ENCODE measurements around the gene RSPH1.

RSPH1 gene

DNA sequence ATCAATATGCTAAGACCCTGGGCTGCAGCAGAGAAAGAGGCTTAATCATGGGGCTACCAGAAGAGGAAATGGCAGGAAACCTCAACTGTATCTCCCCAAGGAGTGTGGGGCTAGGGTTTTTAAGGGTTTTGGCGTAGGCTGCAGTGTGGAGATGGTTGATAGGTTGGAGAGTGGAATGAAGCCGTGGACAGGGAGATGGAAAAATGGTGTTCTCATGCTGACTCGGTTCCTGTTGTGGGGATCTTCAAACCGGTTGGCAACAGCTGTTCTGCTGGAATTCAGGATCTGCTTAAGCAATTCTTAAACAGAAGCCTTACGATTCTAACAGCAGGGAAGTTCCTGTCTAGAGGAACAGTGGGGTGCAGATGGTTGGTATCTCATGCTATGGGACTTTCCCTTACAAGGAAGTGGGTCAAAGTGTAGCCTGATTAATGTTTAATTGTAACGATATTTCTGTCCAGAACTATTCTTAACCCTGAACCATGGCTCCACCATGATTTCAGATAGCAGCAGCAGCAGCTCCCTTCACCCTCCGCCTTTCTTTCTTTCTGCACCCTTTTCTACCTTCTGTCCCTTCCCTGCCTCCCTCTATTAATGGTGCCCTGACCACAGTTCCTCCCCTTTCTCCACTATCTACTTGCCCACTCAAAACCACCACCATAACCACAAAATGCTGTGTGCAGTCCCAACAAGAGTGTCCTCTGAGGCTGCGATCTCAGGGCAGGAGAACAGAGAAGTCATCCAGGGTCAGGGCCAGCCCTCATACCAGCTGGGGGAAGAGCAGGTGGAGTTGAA is 30.8 kb downstream of the RSPH1 start:
- DNase-seq (ENCODE audit: low spot score) = no peak

DNA sequence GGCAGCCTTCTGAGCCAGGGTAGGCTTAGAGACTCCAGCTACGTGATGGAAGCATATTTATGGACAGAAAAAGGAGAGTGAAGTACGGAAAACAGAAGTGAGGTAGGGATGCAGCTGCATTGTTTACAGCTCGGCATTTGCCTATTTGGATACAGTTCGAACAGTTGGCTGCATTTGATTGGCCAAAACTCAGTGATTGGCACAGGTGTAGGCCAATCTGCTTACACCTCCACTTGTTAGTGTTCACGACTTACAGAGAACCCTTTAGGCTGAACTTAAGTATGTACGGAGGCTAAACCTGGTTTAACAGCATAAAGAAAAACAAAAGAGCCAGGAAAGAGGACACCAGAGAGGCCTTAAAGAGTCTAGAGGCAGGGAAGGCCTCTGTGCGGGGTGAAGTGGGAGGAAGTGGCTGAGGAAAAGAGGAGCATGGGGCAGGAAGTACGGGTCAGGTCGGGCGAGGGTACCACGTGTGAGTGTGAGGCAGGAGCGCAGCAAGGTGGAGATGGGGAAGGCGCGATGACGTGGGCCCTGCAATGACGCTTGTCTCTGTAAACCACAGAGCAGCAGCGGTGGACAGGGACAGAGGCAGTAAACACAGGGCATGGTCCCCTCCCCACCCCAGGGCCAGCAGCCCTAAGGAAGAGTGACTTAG is 32.0 kb downstream of the RSPH1 start:
- peak; percentile 45 for DNase-seq (ENCODE audit: low spot score)

GRCh38 chr21:42461881-42462877 is 33.8 kb downstream of the RSPH1 start:
- no peak for DNase-seq (ENCODE audit: low spot score)

DNA sequence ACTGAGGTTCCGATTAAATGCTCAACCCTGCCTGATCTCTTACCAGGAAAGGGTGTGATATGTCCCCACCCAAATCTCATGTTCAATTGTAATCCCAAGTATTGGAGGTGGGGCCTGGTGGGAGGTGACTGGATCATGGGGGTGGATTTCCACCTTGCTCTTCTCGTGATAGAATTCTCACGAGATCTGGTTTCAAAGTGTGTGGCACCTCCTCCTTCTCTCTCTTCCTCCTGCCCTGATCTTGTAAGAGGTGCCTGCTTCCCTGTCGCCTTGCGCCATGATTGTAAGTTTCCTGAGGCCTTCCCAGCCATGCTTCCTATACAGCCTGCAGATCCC is 34.9 kb downstream of the RSPH1 start:
- DNase-seq (ENCODE audit: low spot score) = no peak

DNA sequence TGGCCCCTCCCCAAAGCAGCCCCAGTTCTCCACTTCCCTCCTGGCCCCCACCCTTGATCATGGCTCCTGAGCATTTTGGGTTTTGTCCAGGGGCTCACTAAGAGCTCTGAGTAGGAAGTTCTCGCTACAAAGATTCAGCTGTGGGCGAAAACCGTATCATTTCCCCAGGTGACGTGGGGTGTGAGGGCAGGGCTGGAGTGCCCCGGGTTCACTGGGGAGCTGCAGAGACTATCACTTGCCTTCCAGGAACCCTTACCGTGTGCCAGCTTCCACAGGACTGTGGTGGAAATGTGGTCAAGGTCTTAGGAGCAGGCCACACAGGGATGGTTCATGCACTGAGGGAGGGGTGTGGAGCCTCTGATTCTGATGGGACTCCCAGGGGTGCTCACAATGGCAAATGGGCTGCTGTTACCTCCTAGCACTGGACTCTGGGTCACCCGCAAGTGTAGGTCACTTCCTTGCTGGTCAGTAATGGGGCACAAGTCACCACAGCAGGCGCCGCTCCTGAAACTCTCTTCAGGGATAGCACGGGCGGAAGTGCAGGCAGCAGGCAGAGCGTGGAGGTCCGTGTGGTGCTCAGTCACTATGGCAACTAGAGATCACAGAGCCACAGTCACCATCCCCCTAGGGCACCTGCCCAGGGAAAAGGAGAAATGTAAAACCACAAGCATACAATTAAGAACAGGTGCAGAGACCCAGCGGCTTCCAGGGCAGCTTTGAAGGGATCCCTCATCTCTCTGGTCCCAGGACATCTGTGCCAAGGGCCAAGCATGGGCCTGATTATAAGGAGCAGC is 35.4 kb downstream of the RSPH1 start:
- no peak for DNase-seq (ENCODE audit: low spot score)

DNA sequence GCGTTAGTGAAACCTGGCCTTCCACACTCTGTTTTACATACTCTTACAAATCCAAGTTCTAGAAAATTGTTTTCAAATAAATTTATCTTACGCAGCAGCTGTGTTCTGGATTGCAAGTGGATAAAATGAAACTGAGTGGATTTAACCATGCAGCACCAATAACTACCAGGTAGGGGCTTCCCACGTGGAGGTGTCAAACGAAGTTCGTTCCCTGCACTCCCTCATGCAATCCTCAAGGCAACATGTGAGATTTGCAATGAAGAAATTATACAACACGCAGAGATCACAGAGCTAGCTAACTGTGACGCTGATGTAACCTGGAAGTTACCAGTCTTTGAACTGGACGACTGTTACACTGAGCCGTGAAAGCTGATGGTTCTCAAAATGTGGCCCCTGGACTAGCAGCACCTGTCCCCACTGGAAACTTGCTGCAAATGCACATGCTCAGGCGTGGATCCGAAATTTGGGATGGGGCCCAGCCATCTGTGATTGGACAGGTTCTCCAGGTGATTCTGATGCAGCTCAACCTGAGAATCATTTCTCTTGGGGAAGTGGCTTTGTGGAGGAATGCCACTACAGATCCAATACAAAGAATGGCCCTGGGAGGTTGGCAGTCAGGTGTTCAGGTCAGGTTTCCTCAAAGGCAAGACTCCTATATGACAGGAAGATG is 36.3 kb downstream of the RSPH1 start:
- no peak for DNase-seq (ENCODE audit: low spot score)

DNA sequence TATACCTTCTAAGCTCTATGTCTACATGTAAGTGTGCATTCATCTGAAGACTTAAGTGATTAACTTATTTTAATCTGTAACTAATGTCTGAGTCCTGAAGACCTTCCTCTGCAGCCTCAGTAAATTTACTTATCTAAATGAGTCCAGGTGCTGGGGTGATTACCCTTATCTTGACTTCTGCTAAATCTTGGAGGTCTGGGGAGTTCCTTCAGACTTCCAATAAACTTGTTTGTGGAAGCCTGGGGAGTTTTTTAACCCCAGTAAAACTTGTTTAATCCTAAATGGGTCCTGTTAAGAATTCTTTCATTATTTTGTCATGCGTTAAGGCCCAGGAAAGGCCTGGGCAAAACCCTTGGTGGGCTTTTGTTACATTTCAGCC is 37.0 kb downstream of the RSPH1 start:
- no peak for DNase-seq (ENCODE audit: low spot score)

GRCh38 chr21:42456457-42456856 is 39.6 kb downstream of the RSPH1 start:
- no peak for DNase-seq (ENCODE audit: low spot score)

- no peak for DNase-seq (ENCODE audit: low spot score)
Observed at GRCh38 chr21:42455754-42456440, 40.1 kb downstream of the RSPH1 start.

DNA sequence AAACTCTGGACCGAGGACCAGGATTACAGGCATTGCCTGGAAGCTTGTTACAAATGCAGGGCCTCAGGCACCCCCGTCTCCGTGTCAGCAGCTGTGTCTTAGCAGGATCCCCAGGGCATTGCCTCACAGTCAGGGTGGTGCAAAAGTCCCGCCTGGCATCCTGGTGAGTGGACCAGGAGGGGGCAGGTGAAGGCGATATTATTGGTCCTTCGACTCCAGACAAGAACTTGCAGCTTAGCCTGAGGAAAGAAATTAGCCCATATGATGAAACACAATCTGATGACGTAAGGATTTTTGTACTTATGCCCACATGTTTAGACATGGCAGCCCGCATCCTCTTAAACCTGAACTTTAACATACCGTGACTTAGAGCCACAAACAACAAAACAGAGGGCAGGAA is 40.8 kb downstream of the RSPH1 start:
- no peak for DNase-seq (ENCODE audit: low spot score)

DNA sequence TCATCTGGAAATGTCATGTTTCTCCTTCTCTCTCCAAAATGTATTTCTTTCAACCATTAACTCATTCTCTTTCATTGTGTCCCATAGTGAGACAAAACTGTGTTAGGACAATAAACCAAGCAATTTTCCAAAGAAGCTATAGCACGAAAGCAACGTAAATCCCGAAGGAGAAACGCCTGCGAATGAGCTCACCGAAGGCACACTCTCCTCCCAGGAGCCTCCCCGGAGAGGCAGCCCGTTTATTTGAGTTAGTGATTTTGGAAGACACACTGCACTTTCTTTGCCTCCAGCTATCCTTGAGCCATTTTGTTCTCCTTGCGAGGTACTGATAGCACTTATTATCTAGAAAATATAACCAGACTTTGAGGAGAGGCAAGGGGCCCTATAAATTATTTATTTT is 41.2 kb downstream of the RSPH1 start:
- DNase-seq (ENCODE audit: low spot score) = no peak

DNA sequence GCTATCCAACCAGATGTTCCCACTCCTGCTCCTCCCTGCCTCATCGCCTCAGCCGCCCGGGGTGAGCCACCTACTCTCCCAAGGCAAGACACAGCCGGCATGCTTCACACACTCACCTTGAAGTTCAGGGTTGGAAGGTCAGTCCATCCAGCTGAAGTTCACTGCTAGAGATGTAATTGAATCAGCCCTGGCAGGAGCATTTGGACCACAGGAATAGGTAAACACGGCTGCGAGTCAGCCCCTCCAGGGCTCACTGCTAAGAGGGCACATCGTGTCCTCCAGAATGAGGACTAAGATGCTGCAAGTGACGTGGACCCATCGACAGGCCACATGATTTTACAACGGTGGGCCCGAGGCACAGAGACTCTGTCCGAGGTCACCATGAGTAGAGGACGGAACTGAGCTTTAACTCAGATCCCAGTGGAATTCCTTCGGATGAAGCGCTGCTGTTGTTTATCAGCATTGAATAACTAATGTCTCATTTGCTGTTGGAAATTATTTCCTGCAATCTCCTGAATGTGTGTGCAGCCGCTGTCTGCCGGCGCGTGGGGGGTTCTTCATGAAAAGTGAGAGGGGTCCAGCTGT is 41.9 kb downstream of the RSPH1 start:
- no peak for DNase-seq (ENCODE audit: low spot score)

DNA sequence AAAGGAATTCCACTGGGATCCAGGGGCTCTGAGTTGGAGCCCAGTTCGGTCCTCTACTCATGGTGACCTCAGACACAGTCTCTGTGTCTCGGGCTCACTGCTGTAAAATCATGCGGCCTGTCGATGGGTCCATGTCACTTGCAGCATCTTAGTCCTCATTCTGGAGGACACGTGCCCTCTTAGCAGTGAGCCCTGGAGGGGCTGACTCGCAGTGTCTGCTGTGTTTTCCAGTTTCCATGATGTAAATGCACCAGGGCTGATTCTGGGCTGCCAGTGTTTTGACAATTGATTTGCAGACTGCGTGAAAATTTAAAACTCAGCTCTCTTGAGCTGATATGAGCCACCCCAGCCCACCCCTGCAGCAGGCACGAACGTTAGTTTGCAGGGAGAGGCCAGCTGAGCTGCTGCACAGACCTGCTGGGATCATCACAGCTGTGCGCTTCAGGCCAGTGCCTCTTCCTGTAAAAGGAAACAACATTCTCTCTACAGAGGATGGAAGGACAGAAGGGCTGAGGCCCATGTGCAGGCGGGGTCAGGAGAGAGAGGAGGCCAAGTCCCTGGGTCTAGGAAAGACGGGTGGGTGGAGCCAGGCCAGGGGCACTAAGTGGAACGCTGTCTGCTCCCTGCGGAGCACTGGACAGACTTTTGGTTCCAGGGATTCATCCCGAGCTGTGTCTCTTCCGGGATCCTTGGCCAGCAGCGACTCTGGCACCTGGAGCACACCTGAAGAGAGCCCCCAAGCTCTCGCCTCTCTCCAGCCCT is 42.6 kb downstream of the RSPH1 start:
- DNase-seq (ENCODE audit: low spot score) = no peak

DNA sequence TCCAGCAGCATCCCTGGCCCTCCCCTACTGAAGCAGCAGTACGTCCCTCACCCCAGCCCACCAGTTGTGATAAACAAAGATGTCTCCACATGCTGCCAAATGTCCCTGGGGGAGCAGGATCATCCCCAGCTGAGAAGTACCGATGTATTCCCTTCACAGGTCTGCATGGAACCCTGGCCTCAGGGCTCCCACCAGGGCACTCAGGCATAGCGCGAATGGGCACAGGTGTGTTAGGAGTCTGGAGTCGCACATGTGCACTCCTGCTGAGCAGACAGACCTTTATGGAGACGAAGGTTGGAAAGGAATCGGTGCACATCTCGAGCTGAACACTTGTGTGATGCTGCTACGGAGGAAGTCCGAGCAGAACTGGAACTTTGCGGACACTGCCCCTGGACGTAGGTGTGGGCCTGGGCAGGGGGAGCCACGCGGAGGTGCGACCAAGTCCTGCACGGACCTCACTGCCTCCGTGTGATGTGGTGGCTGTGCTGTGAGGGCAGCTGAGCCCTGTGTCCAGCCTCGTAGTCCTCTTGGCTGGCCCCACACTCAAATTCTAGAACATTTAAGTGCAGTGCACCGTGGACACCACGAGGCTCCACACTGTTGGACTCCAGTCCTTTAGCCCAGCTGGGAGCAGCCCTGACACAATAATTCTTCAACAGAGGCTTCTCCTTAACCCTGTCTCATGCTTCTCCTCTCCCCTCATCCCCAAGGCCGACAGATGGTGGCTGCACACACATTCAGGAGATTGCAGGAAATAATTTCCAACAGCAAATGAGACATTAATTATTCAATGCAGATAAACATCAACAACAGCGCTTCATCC is 43.4 kb downstream of the RSPH1 start:
- no peak for DNase-seq (ENCODE audit: low spot score)

- no peak for DNase-seq (ENCODE audit: low spot score)
Observed at GRCh38 chr21:42451941-42452340, 44.1 kb downstream of the RSPH1 start.

GRCh38 chr21:42448686-42449085 is 47.3 kb downstream of the RSPH1 start:
- DNase-seq (ENCODE audit: low spot score) = no peak

DNA sequence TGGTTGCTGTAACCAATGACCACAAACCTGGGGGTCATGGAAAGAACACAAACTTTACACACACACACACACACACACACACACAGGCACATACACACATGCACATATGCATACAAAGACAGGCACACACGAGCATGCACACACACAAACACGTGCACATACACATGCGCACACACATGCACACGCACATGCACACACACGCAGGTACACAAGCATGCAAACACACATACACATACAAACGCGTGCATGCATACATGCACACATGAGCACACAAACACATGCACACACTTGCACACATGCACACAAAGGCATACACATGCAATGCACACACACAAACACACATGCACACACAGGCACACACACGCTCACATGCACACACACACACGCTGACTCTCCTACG is 48.3 kb downstream of the RSPH1 start:
- DNase-seq (ENCODE audit: low spot score) = no peak

DNA sequence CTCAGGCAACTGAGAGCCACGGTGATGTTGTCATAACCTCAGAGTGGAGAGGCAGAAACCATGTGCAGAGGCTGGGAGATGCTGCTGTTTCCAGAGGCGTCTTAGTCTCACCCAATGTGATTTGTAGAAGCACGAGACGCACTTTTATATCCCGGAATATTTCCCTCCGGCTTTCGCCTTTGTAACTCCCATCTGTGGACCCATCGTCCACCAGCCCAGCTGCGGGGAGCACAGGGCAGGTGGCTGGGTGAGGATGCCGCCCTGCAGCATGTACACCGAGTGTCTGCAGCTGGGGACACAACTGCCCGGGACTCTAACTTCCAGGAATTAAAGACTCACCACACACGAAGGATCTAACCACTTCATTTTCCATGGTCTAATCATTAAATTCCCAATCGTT is 48.8 kb downstream of the RSPH1 start:
- DNase-seq (ENCODE audit: low spot score) = no peak

- no peak for DNase-seq (ENCODE audit: low spot score)
Observed at GRCh38 chr21:42446531-42446930, 49.5 kb downstream of the RSPH1 start.
